Measurements from ENCODE around the gene SGMS1. TPM values are rescaled to one million over a fixed set of nuclear protein-coding genes. Genes with fewer than 3 reads are reported as not detected.

Gene SGMS1
- total and polyA plus RNA-seq, 8 donors: 47.0 to 58.1 (median 54.0) TPM

GRCh38 chr10:50631052-50631451, 7.3 kb upstream of the SGMS1 start:
- peak in 1 of 4 donors; percentile 65 for DNase-seq
- Histone ChIP-seq H3K4me3 (no peak overlapping the region), H3K4me1 (peaks cover 0 to 5% of the 10 kb centered on the region in 2 donors), H3K27ac (no peak overlapping the region), H3K9me3 (no peaks in the 10 kb centered on the region), H3K36me3 (no peaks in the 10 kb centered on the region), H3K27me3 (no peaks in the 10 kb centered on the region)
- TF ChIP-seq, protein P1, sequence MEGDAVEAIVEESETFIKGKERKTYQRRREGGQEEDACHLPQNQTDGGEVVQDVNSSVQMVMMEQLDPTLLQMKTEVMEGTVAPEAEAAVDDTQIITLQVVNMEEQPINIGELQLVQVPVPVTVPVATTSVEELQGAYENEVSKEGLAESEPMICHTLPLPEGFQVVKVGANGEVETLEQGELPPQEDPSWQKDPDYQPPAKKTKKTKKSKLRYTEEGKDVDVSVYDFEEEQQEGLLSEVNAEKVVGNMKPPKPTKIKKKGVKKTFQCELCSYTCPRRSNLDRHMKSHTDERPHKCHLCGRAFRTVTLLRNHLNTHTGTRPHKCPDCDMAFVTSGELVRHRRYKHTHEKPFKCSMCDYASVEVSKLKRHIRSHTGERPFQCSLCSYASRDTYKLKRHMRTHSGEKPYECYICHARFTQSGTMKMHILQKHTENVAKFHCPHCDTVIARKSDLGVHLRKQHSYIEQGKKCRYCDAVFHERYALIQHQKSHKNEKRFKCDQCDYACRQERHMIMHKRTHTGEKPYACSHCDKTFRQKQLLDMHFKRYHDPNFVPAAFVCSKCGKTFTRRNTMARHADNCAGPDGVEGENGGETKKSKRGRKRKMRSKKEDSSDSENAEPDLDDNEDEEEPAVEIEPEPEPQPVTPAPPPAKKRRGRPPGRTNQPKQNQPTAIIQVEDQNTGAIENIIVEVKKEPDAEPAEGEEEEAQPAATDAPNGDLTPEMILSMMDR (IDR thresholded peaks at IDR 0.05): no peak
- ATAC-seq: no peak
- intact Hi-C loops (cut with DNase I): no loop called here

DNA sequence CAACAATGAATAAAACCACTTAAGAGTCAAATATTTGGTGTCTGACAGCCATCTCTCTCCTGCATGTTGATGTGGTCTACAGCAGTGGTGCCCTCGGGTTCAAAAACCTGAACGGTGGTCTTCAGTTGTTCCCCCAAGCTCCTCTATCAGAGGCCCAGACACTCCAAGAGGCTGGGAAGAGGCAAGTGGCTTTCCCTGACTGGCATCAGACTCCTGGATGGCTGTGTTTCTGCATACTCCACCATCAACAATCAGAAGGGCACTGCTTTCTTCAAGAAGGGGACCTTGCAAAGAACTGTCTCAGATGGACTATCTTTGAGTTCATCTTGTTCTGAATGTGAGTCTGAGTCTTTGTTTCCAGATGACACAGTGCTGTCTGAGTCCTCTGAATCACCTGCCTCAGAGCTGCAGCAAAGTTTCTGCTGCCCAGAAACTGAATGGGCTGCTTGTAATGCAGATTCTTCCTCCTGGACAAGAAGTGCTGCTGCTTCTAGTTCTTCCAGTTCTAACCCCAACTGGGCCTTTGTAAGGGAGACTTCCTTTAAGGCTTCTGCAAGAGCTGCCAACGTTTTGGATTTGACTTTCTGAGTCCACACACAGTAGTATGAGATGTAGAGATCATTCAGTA, 5.9 kb upstream of the SGMS1 start:
- no peaks in the 10 kb centered on the region for H3K9me3 ChIP-seq
- TF ChIP-seq, protein P1 (IDR thresholded peaks at IDR 0.05): no peak
- no peaks in the 10 kb centered on the region for H3K27me3 ChIP-seq
- H3K27ac ChIP-seq: no peak overlapping the region
- no peaks in the 10 kb centered on the region for H3K36me3 ChIP-seq
- H3K4me1 ChIP-seq: peaks cover 0 to 10% of the 10 kb centered on the region in 2 donors
- no peak for ATAC-seq
- intact Hi-C loops (cut with DNase I): no loop called here
- no peak for DNase-seq
- H3K4me3 ChIP-seq: no peak overlapping the region

GRCh38 chr10:50627896-50628295, 4.1 kb upstream of the SGMS1 start:
- TF ChIP-seq, protein P1 (IDR thresholded peaks at IDR 0.05): no peak
- no peak for ATAC-seq
- Histone ChIP-seq H3K27me3 (no peaks in the 10 kb centered on the region), H3K9me3 (no peaks in the 10 kb centered on the region), H3K4me1 (peaks cover 0 to 10% of the 10 kb centered on the region in 2 donors), H3K27ac (no peak overlapping the region), H3K36me3 (no peaks in the 10 kb centered on the region), H3K4me3 (no peak overlapping the region)
- intact Hi-C loops (cut with DNase I): no loop called here
- DNase-seq: no peak

- Histone ChIP-seq H3K36me3 (no peaks in the 10 kb centered on the region), H3K4me3 (no peak overlapping the region), H3K27ac (no peak overlapping the region), H3K9me3 (no peaks in the 10 kb centered on the region), H3K4me1 (peaks cover 0 to 10% of the 10 kb centered on the region in 2 donors), H3K27me3 (no peaks in the 10 kb centered on the region)
- TF ChIP-seq, protein P1 (IDR thresholded peaks at IDR 0.05): no peak
- DNase-seq (no peak), ATAC-seq (no peak)
- intact Hi-C loops (cut with DNase I): no loop called here
Observed at GRCh38 chr10:50627443-50627842, 3.7 kb upstream of the SGMS1 start.

DNA sequence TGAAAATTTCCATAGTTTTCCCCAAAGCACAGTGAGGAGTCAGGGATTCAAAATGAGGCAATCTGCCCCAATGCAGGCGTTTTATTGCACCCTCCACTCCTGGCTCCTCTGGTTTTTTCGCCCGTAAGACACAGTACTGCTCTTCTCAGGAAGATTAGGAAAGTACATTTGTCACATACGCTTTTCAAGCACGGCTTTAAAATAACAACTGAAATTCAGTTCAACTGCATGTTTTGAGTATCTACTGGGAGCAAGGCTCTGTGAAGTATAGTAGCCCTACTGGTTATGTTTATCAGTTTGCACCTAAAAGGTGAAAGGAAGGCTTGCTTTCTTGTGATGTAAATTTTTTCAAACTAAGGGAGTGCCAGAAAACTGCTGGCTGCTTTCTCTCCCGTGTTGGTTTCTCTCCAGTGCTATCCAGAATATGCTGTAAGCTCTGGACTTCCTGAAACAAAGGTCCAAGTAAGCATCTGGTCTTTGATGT, 1.9 kb upstream of the SGMS1 start:
- no peaks in the 10 kb centered on the region for H3K27me3 ChIP-seq
- H3K27ac ChIP-seq: peak overlapping the region; percentile 99
- TF ChIP-seq, protein P1 (IDR thresholded peaks at IDR 0.05): no peak
- ATAC-seq (no peak), DNase-seq (no peak)
- H3K36me3 ChIP-seq: no peaks in the 10 kb centered on the region
- intact Hi-C loops (cut with DNase I): no loop called here
- peak overlapping the region; percentile 90 to 96 for H3K4me3 ChIP-seq
- H3K9me3 ChIP-seq: no peaks in the 10 kb centered on the region
- peaks cover 9 to 27% of the 10 kb centered on the region in 2 donors for H3K4me1 ChIP-seq
